HL-60 (cell line): Measurements from ENCODE around the gene C1S.

ENCODE experiments used
- SPI1 ChIP-seq: IDR thresholded peaks from 2 replicates; pipeline ENCODE4 v1.6.1; 2012; ENCODE audit warnings: low read depth, mild to moderate bottlenecking, borderline replicate concordance
- TF ChIP-seq, protein P1 (sequence below): IDR thresholded peaks from one replicate; pipeline ENCODE4 v1.5.1; 2011; ENCODE audit warnings: low read length, control low read depth, inconsistent platforms; ENCODE audit not compliant: insufficient read depth

- TF ChIP-seq, protein P1, sequence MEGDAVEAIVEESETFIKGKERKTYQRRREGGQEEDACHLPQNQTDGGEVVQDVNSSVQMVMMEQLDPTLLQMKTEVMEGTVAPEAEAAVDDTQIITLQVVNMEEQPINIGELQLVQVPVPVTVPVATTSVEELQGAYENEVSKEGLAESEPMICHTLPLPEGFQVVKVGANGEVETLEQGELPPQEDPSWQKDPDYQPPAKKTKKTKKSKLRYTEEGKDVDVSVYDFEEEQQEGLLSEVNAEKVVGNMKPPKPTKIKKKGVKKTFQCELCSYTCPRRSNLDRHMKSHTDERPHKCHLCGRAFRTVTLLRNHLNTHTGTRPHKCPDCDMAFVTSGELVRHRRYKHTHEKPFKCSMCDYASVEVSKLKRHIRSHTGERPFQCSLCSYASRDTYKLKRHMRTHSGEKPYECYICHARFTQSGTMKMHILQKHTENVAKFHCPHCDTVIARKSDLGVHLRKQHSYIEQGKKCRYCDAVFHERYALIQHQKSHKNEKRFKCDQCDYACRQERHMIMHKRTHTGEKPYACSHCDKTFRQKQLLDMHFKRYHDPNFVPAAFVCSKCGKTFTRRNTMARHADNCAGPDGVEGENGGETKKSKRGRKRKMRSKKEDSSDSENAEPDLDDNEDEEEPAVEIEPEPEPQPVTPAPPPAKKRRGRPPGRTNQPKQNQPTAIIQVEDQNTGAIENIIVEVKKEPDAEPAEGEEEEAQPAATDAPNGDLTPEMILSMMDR, result no peak
- TF ChIP-seq SPI1, result no peak
Observed at GRCh38 chr12:7110661-7111060, 50.1 kb downstream of the C1S start.
